Stomach (tissue), 9 donors: Measurements from ENCODE around the gene ADGRE1. TPM values are rescaled to one million over a fixed set of nuclear protein-coding genes. Genes with fewer than 3 reads are reported as not detected.

Experiments used
- DNase-seq, 2 donors: peaks; one replicate each; pipeline versions ENCODE4 v3.0.0 to v3.0.0-alpha.2; 2013 to 2019
- H3K27ac ChIP-seq, 5 donors: fragments of 200-600 bp in 4 of 5; sonication (generic) in 4 of 5; one replicate each; pipeline ENCODE4 v1.5.1; 2013 to 2019; ENCODE audit warnings: mild to moderate bottlenecking in 1 of 5, moderate library complexity in 1 of 5
- H3K27me3 ChIP-seq, 3 donors: fragments of 200-600 bp; sonication (generic); one replicate each; pipeline ENCODE4 v1.5.1; 2017 to 2019; ENCODE audit warnings: mixed run types in 1 of 3
- H3K36me3 ChIP-seq, 4 donors: fragments of 200-600 bp; sonication (generic); 1 replicate in 3 of 4; 2 replicates in 1 of 4; pipeline ENCODE4 v1.5.1; 2016 to 2019
- H3K4me1 ChIP-seq, 4 donors: fragments of 200-600 bp; sonication (generic); one replicate each; pipeline ENCODE4 v1.5.1; 2016 to 2019
- H3K4me3 ChIP-seq, 4 donors: fragments of 200-600 bp; sonication (generic) in 3 of 4; one replicate each; pipeline ENCODE4 v1.5.1; 2016 to 2019; ENCODE audit warnings: mild to moderate bottlenecking in 1 of 4
- H3K9me3 ChIP-seq, 4 donors: fragments of 200-600 bp; sonication (generic); one replicate each; pipeline ENCODE4 v1.5.1; 2016 to 2019
- EP300 ChIP-seq: sonication (generic); formaldehyde crosslinking; IDR thresholded peaks from one replicate; pipeline ENCODE4 v1.6.1; 2017; ENCODE audit warnings: antibody characterized with exemption
- POLR2A ChIP-seq, 4 donors: fragments of 450-650 bp; IDR thresholded peaks; one replicate each; pipeline ENCODE4 v1.6.1; 2016; ENCODE audit warnings: antibody characterized with exemption in 4 of 4, control low read depth in 2 of 4, mild to moderate bottlenecking in 1 of 4, moderate library complexity in 1 of 4
- POLR2AphosphoS5 ChIP-seq, 3 donors: sonication (generic); formaldehyde crosslinking; IDR thresholded peaks; one replicate each; pipeline ENCODE4 v1.6.1; 2016; ENCODE audit warnings: antibody characterized with exemption in 3 of 3
- WGBS, 5 donors: extraction: QIAGEN DNeasy Blood & Tissue Kit in 3 of 5; methylation state at CpG; one replicate each; pipeline versions ENCODE4 v1.1.5 to v1.1.7; 2013 to 2018; 5-methylcytosine and 5-hydroxymethylcytosine counted together
- intact Hi-C: fragments of 100-400 bp; cut with DNase I; formaldehyde crosslinking; loops from one replicate; pipeline ENCODE4 v1.15.1; 2023; ENCODE audit warnings: low total_unique reads
- polyA plus RNA-seq, 3 donors: library from polyadenylated mRNA; stranded (reverse); fragments of 200-250 nt; gene quantifications; one replicate each; pipeline ENCODE4 v1.2.3, GENCODE V29; 2013
- total RNA-seq, 5 donors: library from RNA; depleted of rRNA; stranded (reverse); fragments of >200 nt; gene quantifications; one replicate each; pipeline versions ENCODE4 v1.1.0 to v1.2.3, GENCODE V29; 2014 to 2016
- TF ChIP-seq, protein P1 (sequence below), 7 experiments: fragments of 450-650 bp in 4 of 7; fragments of 200-600 bp in 3 of 7; sonication (generic) in 3 of 7; IDR thresholded peaks; one replicate each; pipeline ENCODE4 v1.5.1; 2016 to 2019; ENCODE audit warnings: antibody characterized with exemption in 7 of 7, control low read depth in 2 of 7, mild to moderate bottlenecking in 1 of 7
- donor health status: healthy with polysubstance abuse.
- donor health status: Bipolar disorder and iron deficiency.
- donor health status: healthy.

Gene ADGRE1
- total and polyA plus RNA-seq, 8 donors = 0.30 to 5.8 (median 0.40) TPM; not detected in 4

DNA sequence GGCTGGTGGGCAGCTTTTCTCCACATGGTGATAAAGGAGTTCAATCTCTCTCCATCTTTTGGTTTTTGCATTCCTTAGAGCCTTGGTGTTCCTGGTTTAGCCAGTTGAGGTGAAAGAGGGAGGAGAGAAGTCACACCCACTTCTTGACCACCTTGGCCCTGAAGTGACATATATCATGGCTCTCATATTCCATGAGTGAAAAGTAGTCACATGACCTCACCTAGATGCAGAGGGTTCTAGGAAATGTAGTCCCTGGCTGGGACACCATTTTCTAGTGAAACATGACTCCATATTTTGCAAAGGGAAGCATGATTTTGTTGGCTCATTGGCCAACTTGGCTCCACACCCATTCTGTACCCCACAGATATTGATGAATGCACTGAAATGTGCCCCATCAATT is 16.1 kb downstream of the ADGRE1 start:
- TF ChIP-seq POLR2AphosphoS5 (IDR thresholded peaks at IDR 0.05) = no peak
- TF ChIP-seq EP300 = no peak
- TF ChIP-seq, protein P1, sequence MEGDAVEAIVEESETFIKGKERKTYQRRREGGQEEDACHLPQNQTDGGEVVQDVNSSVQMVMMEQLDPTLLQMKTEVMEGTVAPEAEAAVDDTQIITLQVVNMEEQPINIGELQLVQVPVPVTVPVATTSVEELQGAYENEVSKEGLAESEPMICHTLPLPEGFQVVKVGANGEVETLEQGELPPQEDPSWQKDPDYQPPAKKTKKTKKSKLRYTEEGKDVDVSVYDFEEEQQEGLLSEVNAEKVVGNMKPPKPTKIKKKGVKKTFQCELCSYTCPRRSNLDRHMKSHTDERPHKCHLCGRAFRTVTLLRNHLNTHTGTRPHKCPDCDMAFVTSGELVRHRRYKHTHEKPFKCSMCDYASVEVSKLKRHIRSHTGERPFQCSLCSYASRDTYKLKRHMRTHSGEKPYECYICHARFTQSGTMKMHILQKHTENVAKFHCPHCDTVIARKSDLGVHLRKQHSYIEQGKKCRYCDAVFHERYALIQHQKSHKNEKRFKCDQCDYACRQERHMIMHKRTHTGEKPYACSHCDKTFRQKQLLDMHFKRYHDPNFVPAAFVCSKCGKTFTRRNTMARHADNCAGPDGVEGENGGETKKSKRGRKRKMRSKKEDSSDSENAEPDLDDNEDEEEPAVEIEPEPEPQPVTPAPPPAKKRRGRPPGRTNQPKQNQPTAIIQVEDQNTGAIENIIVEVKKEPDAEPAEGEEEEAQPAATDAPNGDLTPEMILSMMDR (IDR thresholded peaks at IDR 0.05) = no peak
- TF ChIP-seq POLR2A (IDR thresholded peaks at IDR 0.05) = no peak
- no peaks in the 10 kb centered on the region for H3K4me1 ChIP-seq

DNA sequence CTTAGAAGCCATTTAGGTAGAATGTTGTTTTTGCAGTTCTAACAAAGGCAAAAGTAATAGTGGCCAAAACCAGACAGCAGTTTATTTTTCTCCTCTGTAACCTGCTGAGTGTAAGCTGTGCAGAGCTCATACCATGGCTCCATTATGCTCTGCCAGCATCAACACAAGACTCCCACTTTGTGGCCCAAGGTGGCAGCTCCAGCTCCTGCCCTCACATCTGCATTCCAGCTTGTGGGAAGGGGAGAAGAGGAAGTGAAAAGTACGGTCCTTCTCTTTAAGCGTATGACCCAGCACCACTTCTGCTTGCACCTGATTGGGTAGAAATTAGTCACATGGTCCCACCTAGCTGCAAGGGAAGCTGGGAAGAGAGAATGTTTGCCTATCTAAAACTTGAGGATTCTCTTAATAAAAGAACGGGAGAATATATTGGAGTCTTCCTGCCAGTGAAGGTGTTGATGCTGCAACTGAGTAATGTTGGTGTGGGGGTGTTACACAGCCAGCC is 19.2 kb downstream of the ADGRE1 start:
- Histone ChIP-seq H3K4me3 (no peak overlapping the region), H3K36me3 (no peaks in the 10 kb centered on the region), H3K4me1 (no peaks in the 10 kb centered on the region), H3K9me3 (peaks cover 0 to 41% (median 34%) of the 10 kb centered on the region in 4 donors), H3K27me3 (peaks cover 0 to 9% (median 0%) of the 10 kb centered on the region in 3 donors), H3K27ac (no peak overlapping the region)
- TF ChIP-seq POLR2A (IDR thresholded peaks at IDR 0.05) (no peak), POLR2AphosphoS5 (IDR thresholded peaks at IDR 0.05) (no peak), EP300 (no peak)
- TF ChIP-seq, protein P1 (IDR thresholded peaks at IDR 0.05) = no peak
- intact Hi-C loops = no loop called here
- WGBS, 5 donors = 13 to 82% (median 44%) methylated on average over 3 of the region's 3 CpGs
- no peak for DNase-seq

More for the DNA sequence above, 16.1 kb downstream of the ADGRE1 start:
- intact Hi-C loops = no loop called here
- H3K27ac ChIP-seq = no peak overlapping the region
- no peak for DNase-seq
- no peak overlapping the region for H3K4me3 ChIP-seq
- peaks cover 0 to 9% (median 0%) of the 10 kb centered on the region in 3 donors for H3K27me3 ChIP-seq
- H3K36me3 ChIP-seq = no peaks in the 10 kb centered on the region
- H3K9me3 ChIP-seq = peaks cover 3 to 63% (median 53%) of the 10 kb centered on the region in 4 donors

DNA sequence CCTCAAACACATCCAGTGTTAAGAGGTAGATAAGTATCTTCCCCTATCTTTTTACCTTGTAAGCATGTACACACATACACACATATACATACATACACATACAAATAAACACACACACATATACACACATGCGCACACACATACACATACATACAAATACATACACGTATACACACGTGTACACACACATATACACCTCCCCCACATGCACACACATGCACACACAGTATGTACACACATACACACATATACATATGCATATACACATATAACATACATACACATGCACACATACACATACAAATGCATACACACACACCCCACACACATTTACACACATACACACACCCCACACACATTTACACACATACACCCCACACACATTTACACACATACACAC is 24.1 kb downstream of the ADGRE1 start:
- H3K4me3 ChIP-seq = no peak overlapping the region
- H3K27me3 ChIP-seq = no peaks in the 10 kb centered on the region
- WGBS, 5 donors = 40 to 55% (median 44%) methylated on average over 3 of the region's 3 CpGs
- no peaks in the 10 kb centered on the region for H3K36me3 ChIP-seq
- no peak overlapping the region for H3K27ac ChIP-seq
- no peak for DNase-seq
- peaks cover 7 to 49% (median 41%) of the 10 kb centered on the region in 4 donors for H3K9me3 ChIP-seq
- no peak for TF ChIP-seq POLR2A (IDR thresholded peaks at IDR 0.05)
- TF ChIP-seq POLR2AphosphoS5 (IDR thresholded peaks at IDR 0.05) = no peak
- TF ChIP-seq, protein P1 (IDR thresholded peaks at IDR 0.05) = no peak
- TF ChIP-seq EP300 = no peak
- H3K4me1 ChIP-seq = no peaks in the 10 kb centered on the region
- intact Hi-C loops = no loop called here

DNA sequence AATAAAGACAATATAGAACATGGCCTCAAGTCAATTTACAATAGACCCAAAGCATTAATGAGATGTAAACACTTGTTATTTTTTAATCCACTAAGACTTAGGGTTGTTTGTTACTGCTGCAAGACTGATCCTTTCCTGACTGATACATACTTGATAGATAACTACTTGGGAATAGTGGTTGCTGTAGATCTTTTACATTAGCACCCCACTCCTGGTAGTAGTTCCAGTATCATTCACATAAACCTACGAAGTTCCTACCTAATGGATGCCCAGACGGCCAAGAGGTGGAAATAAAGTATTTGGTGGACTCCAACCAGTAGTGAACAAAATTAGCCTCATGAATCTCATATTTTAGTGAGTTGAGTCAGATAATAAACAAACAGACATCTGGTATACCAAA is 26.9 kb downstream of the ADGRE1 start:
- TF ChIP-seq EP300 = no peak
- TF ChIP-seq POLR2AphosphoS5 (IDR thresholded peaks at IDR 0.05) = no peak
- TF ChIP-seq, protein P1 (IDR thresholded peaks at IDR 0.05) = no peak
- no peak for TF ChIP-seq POLR2A (IDR thresholded peaks at IDR 0.05)
- Histone ChIP-seq H3K4me1 (no peaks in the 10 kb centered on the region), H3K36me3 (no peaks in the 10 kb centered on the region), H3K4me3 (no peak overlapping the region), H3K27me3 (no peaks in the 10 kb centered on the region), H3K9me3 (peaks cover 7 to 26% (median 21%) of the 10 kb centered on the region in 4 donors), H3K27ac (no peak overlapping the region)
- DNase-seq = no peak
- WGBS, 5 donors = 55 to 69% (median 61%) methylated on average over 2 of the region's 2 CpGs
- intact Hi-C loops = no loop called here
